Measurements from ENCODE around the gene SLC51A. TPM values are rescaled to one million over a fixed set of nuclear protein-coding genes. Genes with fewer than 3 reads are reported as not detected.

The SLC51A gene
- total RNA-seq, 2 experiments from 2014 or later = not detected

Small RNAs within 50 kb of the gene (small RNA-seq; reads per million reads assigned to genes)
- gene RF00019 = not detected

Other genes starting within 250 kb of the SLC51A start
- gene TFRC, start 134.4 kb upstream of the SLC51A start, total RNA-seq (2014; rRNA removed; shearing (Covaris generic)) = 127 and 129 TPM in 2 replicates
- gene TFRC, start 134.4 kb upstream of the SLC51A start, total RNA-seq (2022) = 160 and 236 TPM in 2 replicates
- gene ZDHHC19, start 5.1 kb upstream of the SLC51A start, total RNA-seq (2014; rRNA removed; shearing (Covaris generic)) = not detected in 2 replicates
- not detected in 2 replicates for gene ZDHHC19, start 5.1 kb upstream of the SLC51A start, total RNA-seq (2022)
- gene PCYT1A, start 71.2 kb downstream of the SLC51A start, total RNA-seq (2014; rRNA removed; shearing (Covaris generic)) = 21.3 and 21.6 TPM in 2 replicates
- gene PCYT1A, start 71.2 kb downstream of the SLC51A start, total RNA-seq (2022) = 20.6 and 27.1 TPM in 2 replicates
- gene DYNLT2B, start 101.7 kb downstream of the SLC51A start, total RNA-seq (2014; rRNA removed; shearing (Covaris generic)) = 17.9 and 18.1 TPM in 2 replicates
- 21.5 and 25.5 TPM in 2 replicates for gene DYNLT2B, start 101.7 kb downstream of the SLC51A start, total RNA-seq (2022)
- not detected in 2 replicates for gene TM4SF19, start 121.9 kb downstream of the SLC51A start, total RNA-seq (2014; rRNA removed; shearing (Covaris generic))
- not detected in 2 replicates for gene TM4SF19, start 121.9 kb downstream of the SLC51A start, total RNA-seq (2022)
- 12.7 and 28.9 TPM in 2 replicates for gene UBXN7, start 215.9 kb downstream of the SLC51A start, total RNA-seq (2014; rRNA removed; shearing (Covaris generic))
- 73.4 and 76.6 TPM in 2 replicates for gene UBXN7, start 215.9 kb downstream of the SLC51A start, total RNA-seq (2022)

All from OCI-LY7 (cell line).